H1 (cell line): ENCODE data around the gene TYSND1. TPM values are rescaled to one million over a fixed set of nuclear protein-coding genes. Genes with fewer than 3 reads are reported as not detected.

Source experiments
- ATF2 ChIP-seq: IDR thresholded peaks from 2 replicates; pipeline ENCODE4 v1.6.1; 2012; ENCODE audit warnings: low read length, inconsistent platforms
- EP300 ChIP-seq, 2 experiments: IDR thresholded peaks; 1 replicate in 1 of 2; 2 replicates in 1 of 2; pipeline ENCODE4 v1.6.1; 2011 to 2012; ENCODE audit warnings: low read depth in 2 of 2, low read length in 2 of 2, mild to moderate bottlenecking in 2 of 2, borderline replicate concordance in 1 of 2, inconsistent platforms in 1 of 2, moderate library complexity in 1 of 2
- KDM5A ChIP-seq: fragments of 200-600 bp; IDR thresholded peaks from 2 replicates; pipeline ENCODE4 v1.7.1; 2012; ENCODE audit warnings: mild to moderate bottlenecking, low read length, inconsistent platforms, mixed read lengths
- MAFK ChIP-seq: IDR thresholded peaks from 2 replicates; pipeline ENCODE4 v1.6.1; 2012; ENCODE audit warnings: low read depth, mild to moderate bottlenecking, improper control_type of control experiment, low read length
- POU5F1 ChIP-seq: IDR thresholded peaks from 2 replicates; pipeline ENCODE4 v1.6.1; 2011; ENCODE audit warnings: low read depth, mild to moderate bottlenecking, low read length, moderate library complexity
- TCF12 ChIP-seq: IDR thresholded peaks from 2 replicates; pipeline ENCODE4 v1.6.1; 2011; ENCODE audit warnings: low read depth, mild to moderate bottlenecking, low read length
- polyA plus RNA-seq, 7 experiments: library from polyadenylated mRNA; depleted of rRNA in 3 of 7; stranded (reverse) in 5 of 7; unstranded in 2 of 7; fragments of >200 nt in 5 of 7; fragments of 200-250 nt in 2 of 7; gene quantifications; 1 replicate in 5 of 7; 2 replicates in 1 of 7; 4 replicates in 1 of 7; pipeline versions ENCODE4 v1.2.1 to v1.2.3, GENCODE V29; 2011 to 2013; ENCODE audit warnings: missing spikeins in 2 of 7, mixed read lengths in 2 of 7
- total RNA-seq: library from RNA; stranded (reverse); fragmentation: NEBNext Ultra II Directional; extraction: Animal tissue kit (Norgen Biotek cat#: 25700); gene quantifications from 2 replicates; pipeline ENCODE4 v1.2.1, GENCODE V29; 2021

The TYSND1 gene
- total and polyA plus RNA-seq, 2 of the 8 experiments (the other 6 are each of a cell fraction or from before 2014, with no cell fraction given): 11.9 to 15.0 TPM

GRCh38 chr10:70131560-70131937 is 15.0 kb downstream of the TYSND1 start (continued):
- TF ChIP-seq KDM5A: no peak
- no peak for TF ChIP-seq TCF12
- no peak for TF ChIP-seq ATF2
- TF ChIP-seq EP300 (IDR thresholded peaks at IDR 0.05; ENCODE audit: borderline replicate concordance in 1 of 2, low read depth in 2 of 2, low read length in 2 of 2): no peak
- no peak for TF ChIP-seq POU5F1
- no peak for TF ChIP-seq MAFK
